Left kidney (tissue), 2 donors: ENCODE data around the gene INPP4A. TPM values are rescaled to one million over a fixed set of nuclear protein-coding genes. Genes with fewer than 3 reads are reported as not detected.
"Not testable (repeated sequence)": the region's sequence is repeated elsewhere in the genome, so short reads cannot be mapped to it uniquely, and the experiment has no call there.

Experiments
- DNase-seq: peaks from one replicate; pipeline ENCODE4 v3.0.0-alpha.2; 2013
- polyA plus RNA-seq: library from polyadenylated mRNA; unstranded; fragments of 120-200 nt; gene quantifications from one replicate; pipeline ENCODE4 v1.2.1, GENCODE V29; 2013; ENCODE audit not compliant: insufficient read length

INPP4A gene
- polyA plus RNA-seq, 1 donor, result 26.7 TPM

DNA sequence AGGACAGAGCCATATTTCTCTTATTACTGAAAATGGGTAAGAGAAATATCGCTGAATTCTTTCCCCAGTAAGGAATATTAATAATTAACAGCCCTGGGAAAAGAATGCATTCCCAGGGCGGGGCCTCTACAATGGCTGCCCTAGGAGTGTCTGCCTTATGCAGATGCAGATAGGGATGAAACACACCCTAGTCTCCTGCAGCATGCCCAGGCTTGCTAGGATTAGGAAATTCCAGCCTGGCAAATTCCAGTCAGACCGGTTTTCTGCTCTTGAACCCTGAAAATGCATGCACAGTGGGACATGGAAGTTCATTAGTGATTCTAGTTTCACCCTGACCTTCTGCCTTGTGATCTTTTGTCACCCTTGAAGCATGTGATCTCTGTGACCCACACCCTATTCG lies 9.0 kb upstream of the INPP4A start:
- not testable (repeated sequence) for DNase-seq

- DNase-seq, result no peak
These were observed 7.9 kb upstream of the INPP4A start for GRCh38 chr2:98436734-98437133.

DNA sequence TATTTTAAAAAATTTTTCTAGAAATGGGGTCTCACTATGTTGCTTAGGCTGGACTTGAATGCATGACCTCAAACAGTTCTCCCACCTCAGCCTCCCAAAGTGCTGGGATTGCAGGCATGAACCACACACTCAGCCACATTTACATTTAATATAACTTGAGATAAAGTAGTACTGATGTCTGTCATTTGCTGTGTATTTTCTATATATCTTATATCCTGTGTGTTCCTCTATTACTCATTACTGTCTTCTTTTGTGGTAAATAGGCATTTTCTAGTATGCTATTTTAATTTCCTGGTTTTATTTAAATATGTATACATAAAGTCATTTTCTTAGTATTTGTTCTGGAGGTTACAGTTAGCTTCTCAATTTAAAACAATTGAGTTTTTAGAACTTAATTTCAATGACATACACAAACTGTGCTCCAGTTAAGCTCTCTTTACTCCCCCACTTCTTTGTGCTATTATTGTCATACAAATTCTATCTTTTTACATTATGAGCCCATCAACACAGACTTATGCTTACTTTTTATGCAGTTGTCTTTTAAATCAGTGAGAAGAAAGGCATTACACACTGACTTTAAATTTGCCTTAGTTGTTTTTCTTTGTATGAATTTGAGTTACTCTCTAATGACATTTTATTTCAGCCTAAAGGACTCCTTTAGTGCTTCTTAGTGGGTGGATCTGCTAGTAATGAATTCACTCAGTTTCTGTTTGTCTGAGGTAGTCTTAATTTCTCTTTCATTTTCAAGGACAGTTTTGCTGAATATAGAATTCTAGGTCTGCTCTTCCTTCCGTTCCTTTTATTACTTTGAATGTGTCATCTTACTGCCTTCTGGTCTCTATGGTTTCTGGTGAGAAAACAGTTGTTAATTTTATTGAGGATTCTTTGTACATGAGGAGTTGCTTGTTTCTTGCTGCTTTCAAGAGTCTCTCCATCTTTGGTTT lies 6.2 kb upstream of the INPP4A start:
- DNase-seq, result no peak

- DNase-seq, result no peak
These were observed 2.8 kb upstream of the INPP4A start for GRCh38 chr2:98441706-98442450.

- DNase-seq, result no peak
These were observed 2.2 kb upstream of the INPP4A start for GRCh38 chr2:98442488-98442887.

DNA sequence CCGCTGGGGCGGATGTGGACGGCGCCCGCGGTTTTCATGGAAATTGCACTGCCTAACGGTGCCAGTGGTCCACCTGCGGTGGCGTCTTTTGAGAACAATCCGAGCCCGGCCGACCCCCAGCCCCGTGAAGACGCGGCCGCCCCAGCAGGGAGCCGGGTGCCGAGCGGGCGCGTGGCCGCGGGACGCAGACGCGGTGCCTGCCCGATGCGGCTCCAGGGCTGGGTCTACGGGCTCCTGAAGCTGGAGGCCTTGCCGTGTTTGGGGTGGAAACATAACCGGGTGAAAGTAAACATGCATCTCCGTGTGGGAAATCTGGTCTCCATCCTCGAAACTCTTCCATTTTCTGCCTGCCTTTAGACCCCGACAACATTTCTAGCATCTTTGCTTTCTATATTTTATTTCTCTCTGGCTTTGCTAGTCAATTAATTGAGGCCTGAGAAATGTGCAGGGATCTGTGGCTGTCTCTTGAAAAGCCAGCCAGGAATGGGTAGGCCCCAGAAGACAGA lies 572 bp downstream of the INPP4A start:
- DNase-seq, result peak; percentile 33

DNA sequence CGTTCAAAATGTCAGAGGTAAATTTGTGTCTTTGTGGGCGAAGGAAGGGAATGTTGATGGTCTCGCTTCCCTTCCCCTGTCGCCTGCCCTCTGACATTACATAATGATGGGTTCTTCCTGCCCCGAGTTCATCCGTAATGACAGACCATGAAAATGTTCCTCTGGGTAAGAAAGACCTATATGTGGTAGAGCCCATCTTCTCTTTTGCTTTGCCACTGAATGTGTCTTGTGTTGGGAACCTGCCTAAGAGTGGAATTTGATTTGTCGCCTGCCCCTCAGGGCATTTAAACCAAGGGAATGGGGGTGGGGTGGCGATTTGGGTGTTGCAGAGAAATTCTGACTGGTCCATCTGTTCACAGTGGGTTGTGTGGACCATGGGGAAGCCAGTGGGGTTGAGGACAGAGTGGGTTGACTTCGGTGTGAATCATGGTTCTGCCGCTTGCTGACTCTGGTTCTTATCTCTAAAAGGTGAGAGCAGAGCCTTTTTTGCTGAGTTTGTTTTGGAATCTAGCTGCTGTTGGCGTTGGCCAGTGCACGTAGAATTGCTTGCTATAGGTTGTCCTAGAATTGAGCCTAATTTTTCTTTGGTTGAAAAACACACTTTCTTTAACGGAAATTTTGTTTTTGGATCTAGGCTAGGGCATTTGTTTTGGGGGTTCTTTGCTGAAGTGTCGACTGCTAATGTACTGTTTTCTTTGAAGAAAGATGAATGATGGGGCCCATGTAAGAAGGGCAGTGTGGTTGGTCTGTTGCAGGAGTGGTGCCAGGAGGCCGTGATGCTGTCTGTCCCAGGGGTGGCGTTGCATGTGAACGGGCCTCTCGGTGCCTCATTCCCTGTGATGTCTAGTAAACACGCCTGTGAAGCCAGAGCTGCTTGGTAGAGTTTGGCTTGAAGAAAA lies 1.3 kb downstream of the INPP4A start:
- no peak for DNase-seq

- DNase-seq, result no peak
These were observed 2.2 kb downstream of the INPP4A start for GRCh38 chr2:98446850-98447249.

DNA sequence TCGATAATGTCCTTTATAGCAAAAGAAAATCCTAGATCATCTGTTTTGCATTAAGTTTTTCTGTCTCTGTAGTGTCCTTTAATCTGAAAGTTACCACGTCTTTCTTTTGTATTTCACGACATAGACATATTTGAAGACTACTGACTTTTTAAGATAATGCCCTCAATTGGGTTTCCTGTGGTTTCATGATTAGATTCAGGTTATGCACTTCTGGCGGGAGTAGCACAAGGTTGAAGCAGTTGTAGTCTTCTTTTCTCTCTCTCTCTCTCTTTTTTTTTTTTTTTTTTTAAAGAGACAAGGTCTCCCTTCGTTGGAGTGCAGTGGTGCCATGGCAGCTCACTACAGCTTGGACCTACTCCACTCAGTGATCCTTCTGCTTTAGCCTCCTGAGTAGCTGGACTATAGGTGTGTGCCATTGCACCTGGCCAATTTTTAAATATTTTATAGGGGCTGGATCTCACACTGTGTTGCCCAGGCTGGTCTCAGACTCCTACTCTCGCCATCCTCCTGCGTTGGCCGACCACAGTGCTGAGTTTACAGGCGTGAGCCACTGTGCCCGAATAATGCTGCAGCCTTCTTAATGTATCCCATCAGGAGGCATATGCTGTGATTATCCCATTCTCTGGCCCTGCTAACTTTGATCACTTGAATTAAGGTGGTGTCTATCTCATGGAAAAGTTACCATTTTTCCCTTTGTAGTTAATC lies 3.9 kb downstream of the INPP4A start:
- DNase-seq, result no peak

GRCh38 chr2:98452396-98453027 lies 7.9 kb downstream of the INPP4A start:
- DNase-seq, result no peak

DNA sequence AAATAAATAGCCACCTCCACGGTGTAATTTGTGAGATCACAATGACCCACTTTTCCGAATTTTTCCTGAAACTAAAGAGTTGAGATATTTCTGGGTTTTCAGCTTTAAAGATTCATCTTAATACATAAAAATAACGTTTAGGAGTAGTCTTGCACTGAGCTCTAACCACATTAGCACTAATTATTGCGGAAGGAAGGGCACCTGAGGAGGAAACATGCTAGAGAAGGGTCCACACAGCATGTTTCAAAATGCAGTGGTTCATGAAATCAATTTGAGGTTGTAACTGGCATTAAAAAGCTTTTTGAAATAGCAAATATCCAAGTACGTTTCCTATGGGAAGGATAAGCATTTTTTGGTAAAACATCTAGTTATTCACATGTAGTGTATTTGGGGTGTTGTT lies 8.4 kb downstream of the INPP4A start:
- DNase-seq, result no peak

GRCh38 chr2:98453531-98453930 lies 8.9 kb downstream of the INPP4A start:
- no peak for DNase-seq

- DNase-seq, result no peak
These were observed 9.4 kb downstream of the INPP4A start for GRCh38 chr2:98454073-98454472.

- DNase-seq, result no peak
These were observed 10.0 kb downstream of the INPP4A start for GRCh38 chr2:98454500-98455235.

GRCh38 chr2:98455494-98455976 lies 10.9 kb downstream of the INPP4A start:
- DNase-seq, result no peak

DNA sequence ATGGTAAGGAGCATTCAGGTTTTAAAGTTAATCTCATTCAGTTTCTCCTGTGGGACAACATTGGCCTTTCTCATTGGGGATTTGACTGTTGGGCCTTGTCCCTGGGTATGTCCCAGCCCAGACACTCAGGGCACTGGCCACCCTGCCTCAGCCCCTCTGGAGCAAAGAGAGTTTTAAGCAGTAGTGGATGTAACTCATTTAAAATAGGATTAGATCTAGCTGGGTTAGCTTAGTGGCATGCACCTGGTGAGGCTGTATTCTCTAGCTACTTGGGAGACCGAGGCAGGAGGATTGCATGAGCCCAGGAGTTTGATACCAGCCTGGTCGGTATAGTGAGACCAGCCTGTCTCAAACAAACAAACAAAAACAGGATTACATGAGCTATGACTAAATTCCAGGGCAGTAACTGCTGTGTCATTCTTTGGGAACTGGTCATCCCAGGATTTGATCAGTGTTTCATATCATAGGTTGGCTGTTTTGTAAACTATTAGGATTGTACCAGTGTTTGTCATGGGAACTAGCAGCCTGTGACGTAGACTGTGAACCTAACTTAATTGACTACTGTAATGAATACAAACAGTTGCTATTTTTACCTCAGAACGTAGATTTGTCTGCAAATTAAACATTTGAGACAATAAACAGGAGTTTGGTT lies 12.5 kb downstream of the INPP4A start:
- no peak for DNase-seq

GRCh38 chr2:98458207-98458606 lies 13.5 kb downstream of the INPP4A start:
- DNase-seq, result no peak

GRCh38 chr2:98458667-98459380 lies 14.2 kb downstream of the INPP4A start:
- no peak for DNase-seq
